Endodermal cell (in vitro differentiated cells): ENCODE data around the gene ASS1. TPM values are rescaled to one million over a fixed set of nuclear protein-coding genes. Genes with fewer than 3 reads are reported as not detected.

ENCODE experiments used
- DNase-seq: peaks from one replicate; pipeline ENCODE4 v3.0.0-alpha.2; 2017
- H3K27ac ChIP-seq: 2 replicates; pipeline ENCODE4 v1.5.1; 2013; ENCODE audit warnings: mild to moderate bottlenecking, low read depth, low read length, moderate library complexity
- H3K27me3 ChIP-seq: 2 replicates; pipeline ENCODE4 v1.6.1; 2013; ENCODE audit warnings: mild to moderate bottlenecking, low read length, moderate library complexity; ENCODE audit not compliant: insufficient read depth, control insufficient read depth, poor library complexity, severe bottlenecking
- H3K36me3 ChIP-seq: 2 replicates; pipeline ENCODE4 v1.7.0; 2013; ENCODE audit warnings: mild to moderate bottlenecking, low read length, moderate library complexity; ENCODE audit not compliant: control insufficient read depth, insufficient read depth
- H3K4me1 ChIP-seq: one replicate; pipeline ENCODE4 v1.7.0; 2013; ENCODE audit warnings: low read length; ENCODE audit not compliant: control insufficient read depth, insufficient read depth
- H3K4me3 ChIP-seq: 2 replicates; pipeline ENCODE4 v1.5.1; 2013; ENCODE audit warnings: mild to moderate bottlenecking, low read length, moderate library complexity
- H3K9ac ChIP-seq: 2 replicates; pipeline ENCODE4 v1.6.1; 2013; ENCODE audit warnings: mild to moderate bottlenecking, low read length, moderate library complexity; ENCODE audit not compliant: poor library complexity, severe bottlenecking; ENCODE audit errors: extremely low read depth
- H3K9me3 ChIP-seq: 2 replicates; pipeline ENCODE4 v1.6.1; 2013; ENCODE audit warnings: mild to moderate bottlenecking, low read length, moderate library complexity; ENCODE audit not compliant: control insufficient read depth
- H3K27ac Mint-ChIP-seq: 2 replicates; pipeline ENCODE4 v1.8.0; 2020; ENCODE audit warnings: mixed read lengths
- H3K27me3 Mint-ChIP-seq: 2 replicates; pipeline ENCODE4 v1.8.0; 2021; ENCODE audit warnings: mild to moderate bottlenecking, mixed read lengths; ENCODE audit not compliant: insufficient read depth
- H3K36me3 Mint-ChIP-seq: 2 replicates; pipeline ENCODE4 v1.8.0; 2020; ENCODE audit warnings: low read depth, mixed read lengths
- H3K4me1 Mint-ChIP-seq: 2 replicates; pipeline ENCODE4 v1.8.0; 2020; ENCODE audit warnings: mixed read lengths
- H3K4me3 Mint-ChIP-seq: 2 replicates; pipeline ENCODE4 v1.8.0; 2020; ENCODE audit warnings: mild to moderate bottlenecking, moderate library complexity, mixed read lengths
- H3K9me3 Mint-ChIP-seq: 2 replicates; pipeline ENCODE4 v1.8.0; 2020; ENCODE audit warnings: mild to moderate bottlenecking, mixed read lengths
- CTCF ChIP-seq: fragments of 200-600 bp; sonication (generic); conservative IDR thresholded peaks from 2 replicates; pipeline ENCODE4 v1.5.0; 2021; ENCODE audit warnings: antibody characterized with exemption, mild to moderate bottlenecking
- WGBS, 2 experiments: methylation state at CpG; one replicate each; pipeline versions ENCODE4 v1.1.5 to v1.1.7; 2013; ENCODE audit warnings: missing lambda C conversion rate in 2 of 2, mixed read lengths in 1 of 2; ENCODE audit not compliant: insufficient coverage in 1 of 2, insufficient read length in 1 of 2; 5-methylcytosine and 5-hydroxymethylcytosine counted together
- total RNA-seq, 2 donors: library from RNA; stranded (reverse); fragmentation: NEBNext Ultra II Directional in 1 of 2; extraction: Animal tissue kit (Norgen Biotek cat#: 25700) in 1 of 2; gene quantifications; 2 replicates in 1 of 2; 3 replicates in 1 of 2; pipeline ENCODE4 v1.2.1, GENCODE V29; 2021

The ASS1 gene
- total RNA-seq, 2 donors from 2014 or later = 30.9 to 57.2 TPM

GRCh38 chr9:130453487-130453886, 8.7 kb downstream of the ASS1 start:
- Histone ChIP-seq H3K4me1 (peaks cover 6% of the 10 kb centered on the region), H3K4me3 (no peak overlapping the region), H3K27me3 (no peaks in the 10 kb centered on the region), H3K9me3 (no peaks in the 10 kb centered on the region), H3K9ac (no peak overlapping the region), H3K36me3 (no peaks in the 10 kb centered on the region), H3K27ac (no peak overlapping the region)
- H3K4me1 Mint-ChIP-seq = no peaks in the 10 kb centered on the region
- H3K36me3 Mint-ChIP-seq = no peaks in the 10 kb centered on the region
- H3K4me3 Mint-ChIP-seq = no peak overlapping the region
- no peaks in the 10 kb centered on the region for H3K9me3 Mint-ChIP-seq
- no peak for DNase-seq
- no peak overlapping the region for H3K27ac Mint-ChIP-seq
- TF ChIP-seq CTCF = no peak
- 89 to 92% methylated on average over 5 to 7 of the region's 7 CpGs for WGBS, 2 experiments
- peaks cover 7% of the 10 kb centered on the region for H3K27me3 Mint-ChIP-seq

GRCh38 chr9:130454096-130454811, 9.5 kb downstream of the ASS1 start:
- 89% methylated on average over 7 to 10 of the region's 10 CpGs for WGBS, 2 experiments

GRCh38 chr9:130454812-130455325, 10.1 kb downstream of the ASS1 start:
- 58 to 63% methylated on average over 3 of the region's 3 CpGs for WGBS, 2 experiments
- Histone ChIP-seq H3K9me3 (no peaks in the 10 kb centered on the region), H3K4me3 (no peak overlapping the region), H3K36me3 (no peaks in the 10 kb centered on the region), H3K9ac (no peak overlapping the region), H3K4me1 (peaks cover 6% of the 10 kb centered on the region), H3K27ac (no peak overlapping the region), H3K27me3 (peaks cover under 1% of the 10 kb centered on the region)
- H3K27me3 Mint-ChIP-seq = peaks cover 2% of the 10 kb centered on the region
- no peaks in the 10 kb centered on the region for H3K9me3 Mint-ChIP-seq
- H3K27ac Mint-ChIP-seq = no peak overlapping the region
- DNase-seq = no peak
- H3K4me1 Mint-ChIP-seq = no peaks in the 10 kb centered on the region
- no peak overlapping the region for H3K4me3 Mint-ChIP-seq
- TF ChIP-seq CTCF = no peak
- no peaks in the 10 kb centered on the region for H3K36me3 Mint-ChIP-seq

More at GRCh38 chr9:130454096-130454811, 9.5 kb downstream of the ASS1 start:
- Mint-ChIP-seq H3K27ac (no peak overlapping the region), H3K36me3 (no peaks in the 10 kb centered on the region), H3K27me3 (peaks cover 4% of the 10 kb centered on the region), H3K4me1 (no peaks in the 10 kb centered on the region), H3K9me3 (no peaks in the 10 kb centered on the region), H3K4me3 (no peak overlapping the region)
- H3K4me1 ChIP-seq = peaks cover 6% of the 10 kb centered on the region
- no peaks in the 10 kb centered on the region for H3K27me3 ChIP-seq
- H3K9ac ChIP-seq = no peak overlapping the region
- no peaks in the 10 kb centered on the region for H3K36me3 ChIP-seq
- no peak for DNase-seq
- H3K9me3 ChIP-seq = no peaks in the 10 kb centered on the region
- H3K4me3 ChIP-seq = no peak overlapping the region
- TF ChIP-seq CTCF = no peak
- no peak overlapping the region for H3K27ac ChIP-seq
